ENCODE data around the gene CNFN. TPM values are rescaled to one million over a fixed set of nuclear protein-coding genes. Genes with fewer than 3 reads are reported as not detected.

Gene CNFN
- total RNA-seq, 1 donor from 2014 or later = not detected

DNA sequence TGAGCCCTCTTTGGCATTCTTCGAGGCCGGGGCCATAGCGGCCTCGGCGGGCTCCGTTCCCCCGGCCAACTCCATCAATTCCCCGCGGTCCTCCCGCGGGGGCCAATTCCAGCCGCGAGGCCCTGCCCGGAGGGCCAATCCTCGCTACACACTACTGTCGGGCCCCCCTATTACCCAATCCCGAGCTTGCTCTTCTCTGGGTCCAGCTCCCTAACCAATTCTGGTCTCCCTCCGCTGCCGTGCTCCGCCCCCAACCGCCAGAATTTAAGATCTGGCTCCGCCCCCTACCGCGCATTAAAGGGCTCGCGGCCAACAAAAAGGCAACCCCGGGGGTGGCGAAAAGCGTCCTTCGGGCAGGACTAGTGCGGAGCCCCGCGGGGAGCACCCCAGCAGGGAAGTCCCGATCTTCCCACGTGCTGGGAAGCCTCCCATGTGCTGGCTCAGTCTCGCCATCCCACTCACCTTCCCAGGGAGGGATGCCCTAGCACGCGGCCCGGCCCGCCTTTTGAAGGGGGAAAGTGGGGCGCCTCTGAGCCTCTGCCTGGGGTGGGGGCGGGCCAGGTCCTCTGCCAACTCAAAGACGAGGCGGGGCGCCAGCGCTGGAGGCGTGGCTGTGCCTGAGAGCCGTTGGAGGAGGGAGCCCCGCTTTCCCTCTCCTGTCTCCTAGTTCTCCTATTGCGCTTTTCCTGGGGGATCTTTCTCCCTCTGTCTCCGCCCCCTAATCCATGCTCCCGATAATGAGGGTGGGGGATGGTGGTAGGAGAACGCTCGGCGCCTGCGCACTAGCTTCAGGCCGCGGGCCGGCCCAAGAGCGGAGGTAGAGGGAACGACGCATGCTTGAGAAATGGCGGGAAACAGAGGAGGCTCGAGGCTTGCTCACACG is 33.6 kb upstream of the CNFN start:
- Mint-ChIP-seq H3K4me3 (ENCODE audit: unreplicated experiment) (peak overlapping the region; percentile 83), H3K27ac (ENCODE audit: unreplicated experiment) (peak overlapping the region; percentile 32), H3K36me3 (ENCODE audit: low read depth) (no peaks in the 10 kb centered on the region), H3K9me3 (ENCODE audit: low read depth) (no peaks in the 10 kb centered on the region), H3K27me3 (ENCODE audit: low read depth) (no peaks in the 10 kb centered on the region), H3K4me1 (ENCODE audit: low read depth) (peaks cover 18% of the 10 kb centered on the region)
- no peak for DNase-seq (ENCODE audit: low spot score)
- TF ChIP-seq, protein P1, sequence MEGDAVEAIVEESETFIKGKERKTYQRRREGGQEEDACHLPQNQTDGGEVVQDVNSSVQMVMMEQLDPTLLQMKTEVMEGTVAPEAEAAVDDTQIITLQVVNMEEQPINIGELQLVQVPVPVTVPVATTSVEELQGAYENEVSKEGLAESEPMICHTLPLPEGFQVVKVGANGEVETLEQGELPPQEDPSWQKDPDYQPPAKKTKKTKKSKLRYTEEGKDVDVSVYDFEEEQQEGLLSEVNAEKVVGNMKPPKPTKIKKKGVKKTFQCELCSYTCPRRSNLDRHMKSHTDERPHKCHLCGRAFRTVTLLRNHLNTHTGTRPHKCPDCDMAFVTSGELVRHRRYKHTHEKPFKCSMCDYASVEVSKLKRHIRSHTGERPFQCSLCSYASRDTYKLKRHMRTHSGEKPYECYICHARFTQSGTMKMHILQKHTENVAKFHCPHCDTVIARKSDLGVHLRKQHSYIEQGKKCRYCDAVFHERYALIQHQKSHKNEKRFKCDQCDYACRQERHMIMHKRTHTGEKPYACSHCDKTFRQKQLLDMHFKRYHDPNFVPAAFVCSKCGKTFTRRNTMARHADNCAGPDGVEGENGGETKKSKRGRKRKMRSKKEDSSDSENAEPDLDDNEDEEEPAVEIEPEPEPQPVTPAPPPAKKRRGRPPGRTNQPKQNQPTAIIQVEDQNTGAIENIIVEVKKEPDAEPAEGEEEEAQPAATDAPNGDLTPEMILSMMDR (IDR thresholded peaks at IDR 0.05) = no peak

- TF ChIP-seq, protein P1 (IDR thresholded peaks at IDR 0.05) = no peak
- H3K9me3 Mint-ChIP-seq (ENCODE audit: low read depth) = no peaks in the 10 kb centered on the region
- peak overlapping the region; percentile 83 for H3K4me3 Mint-ChIP-seq (ENCODE audit: unreplicated experiment)
- peaks cover 18% of the 10 kb centered on the region for H3K4me1 Mint-ChIP-seq (ENCODE audit: low read depth)
- no peaks in the 10 kb centered on the region for H3K36me3 Mint-ChIP-seq (ENCODE audit: low read depth)
- peak overlapping the region; percentile 32 for H3K27ac Mint-ChIP-seq (ENCODE audit: unreplicated experiment)
- no peaks in the 10 kb centered on the region for H3K27me3 Mint-ChIP-seq (ENCODE audit: low read depth)
- DNase-seq (ENCODE audit: low spot score) = no peak
Observed at GRCh38 chr19:42422901-42423461, 32.9 kb upstream of the CNFN start.

DNA sequence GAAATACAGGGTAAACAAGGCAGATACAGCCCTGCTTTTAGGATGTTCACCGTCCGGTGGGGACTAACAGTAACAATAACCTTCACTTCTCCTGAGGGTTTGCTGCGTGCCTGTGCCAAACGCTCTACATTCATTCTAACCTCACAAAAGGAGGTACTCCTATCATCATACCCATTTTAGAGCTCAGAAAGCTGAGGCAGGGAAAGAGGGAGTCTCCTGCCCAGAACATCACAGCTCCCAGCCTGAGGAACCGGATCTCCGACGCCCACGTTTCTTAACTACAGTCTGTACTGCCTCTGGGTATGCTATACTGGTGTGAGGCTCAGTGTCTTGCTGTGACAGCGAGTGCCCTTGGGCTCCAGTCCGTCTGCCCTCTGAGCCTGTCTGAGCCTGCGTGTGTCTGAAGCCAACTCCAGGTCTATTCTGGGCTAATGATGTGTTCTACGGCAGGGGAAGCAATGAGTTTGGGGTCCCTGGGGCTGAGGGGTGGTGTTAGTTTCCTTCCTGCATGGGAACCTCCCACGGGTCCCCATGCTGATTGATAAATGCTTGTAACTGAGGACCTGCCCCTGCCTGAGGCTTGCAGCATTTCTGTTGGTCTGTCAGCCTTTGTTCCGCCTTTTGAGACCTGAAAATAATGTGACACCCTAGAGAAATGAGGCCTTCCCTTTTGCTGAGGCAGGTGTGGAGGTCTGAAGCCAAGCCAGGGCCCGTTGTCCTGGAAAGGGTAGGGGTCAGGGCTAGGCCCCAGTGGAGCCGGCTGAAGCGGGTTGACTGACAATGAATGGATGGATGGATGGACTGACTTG is 32.2 kb upstream of the CNFN start:
- Mint-ChIP-seq H3K27me3 (ENCODE audit: low read depth) (no peaks in the 10 kb centered on the region), H3K4me1 (ENCODE audit: low read depth) (peaks cover 18% of the 10 kb centered on the region), H3K4me3 (ENCODE audit: unreplicated experiment) (peak overlapping the region; percentile 83), H3K36me3 (ENCODE audit: low read depth) (no peaks in the 10 kb centered on the region), H3K27ac (ENCODE audit: unreplicated experiment) (no peak overlapping the region), H3K9me3 (ENCODE audit: low read depth) (no peaks in the 10 kb centered on the region)
- TF ChIP-seq, protein P1 (IDR thresholded peaks at IDR 0.05) = no peak
- DNase-seq (ENCODE audit: low spot score) = no peak

DNA sequence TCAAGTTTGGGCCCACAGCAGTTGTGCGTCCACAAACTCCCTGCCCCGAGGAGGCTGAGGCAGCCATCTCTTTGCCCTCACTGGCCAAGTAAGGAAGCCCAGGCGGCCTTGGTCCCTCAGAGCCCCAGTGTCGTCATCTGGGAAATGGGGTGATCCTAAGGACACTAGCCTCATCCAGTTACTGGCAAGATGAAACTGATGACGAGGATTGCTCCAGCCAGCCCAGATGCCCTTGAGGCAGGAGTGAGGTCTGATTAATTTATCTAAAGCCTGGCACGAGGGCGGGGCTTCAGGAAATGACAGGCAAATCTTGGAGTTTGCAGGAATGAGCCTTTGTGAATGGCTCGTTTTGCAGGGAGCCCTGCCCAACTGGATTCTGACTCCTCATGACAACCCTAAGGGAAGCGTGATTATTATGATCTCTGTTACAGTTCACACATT is 31.5 kb upstream of the CNFN start:
- no peaks in the 10 kb centered on the region for H3K36me3 Mint-ChIP-seq (ENCODE audit: low read depth)
- no peak overlapping the region for H3K27ac Mint-ChIP-seq (ENCODE audit: unreplicated experiment)
- H3K4me3 Mint-ChIP-seq (ENCODE audit: unreplicated experiment) = no peak overlapping the region
- TF ChIP-seq, protein P1 (IDR thresholded peaks at IDR 0.05) = no peak
- H3K9me3 Mint-ChIP-seq (ENCODE audit: low read depth) = no peaks in the 10 kb centered on the region
- H3K27me3 Mint-ChIP-seq (ENCODE audit: low read depth) = no peaks in the 10 kb centered on the region
- no peak for DNase-seq (ENCODE audit: low spot score)
- H3K4me1 Mint-ChIP-seq (ENCODE audit: low read depth) = peaks cover 18% of the 10 kb centered on the region

GRCh38 chr19:42421101-42421500 is 31.0 kb upstream of the CNFN start:
- Mint-ChIP-seq H3K4me3 (ENCODE audit: unreplicated experiment) (no peak overlapping the region), H3K36me3 (ENCODE audit: low read depth) (no peaks in the 10 kb centered on the region), H3K27me3 (ENCODE audit: low read depth) (no peaks in the 10 kb centered on the region), H3K4me1 (ENCODE audit: low read depth) (peaks cover 18% of the 10 kb centered on the region), H3K27ac (ENCODE audit: unreplicated experiment) (no peak overlapping the region), H3K9me3 (ENCODE audit: low read depth) (no peaks in the 10 kb centered on the region)
- TF ChIP-seq, protein P1 (IDR thresholded peaks at IDR 0.05) = no peak
- peak; percentile 37 for DNase-seq (ENCODE audit: low spot score)

All from chondrocyte (in vitro differentiated cells).